Measurements from ENCODE around the gene C1orf53. TPM values are rescaled to one million over a fixed set of nuclear protein-coding genes. Genes with fewer than 3 reads are reported as not detected.

C1orf53 gene
- polyA plus RNA-seq, 4 donors: 1.8 to 3.4 (median 2.6) TPM

DNA sequence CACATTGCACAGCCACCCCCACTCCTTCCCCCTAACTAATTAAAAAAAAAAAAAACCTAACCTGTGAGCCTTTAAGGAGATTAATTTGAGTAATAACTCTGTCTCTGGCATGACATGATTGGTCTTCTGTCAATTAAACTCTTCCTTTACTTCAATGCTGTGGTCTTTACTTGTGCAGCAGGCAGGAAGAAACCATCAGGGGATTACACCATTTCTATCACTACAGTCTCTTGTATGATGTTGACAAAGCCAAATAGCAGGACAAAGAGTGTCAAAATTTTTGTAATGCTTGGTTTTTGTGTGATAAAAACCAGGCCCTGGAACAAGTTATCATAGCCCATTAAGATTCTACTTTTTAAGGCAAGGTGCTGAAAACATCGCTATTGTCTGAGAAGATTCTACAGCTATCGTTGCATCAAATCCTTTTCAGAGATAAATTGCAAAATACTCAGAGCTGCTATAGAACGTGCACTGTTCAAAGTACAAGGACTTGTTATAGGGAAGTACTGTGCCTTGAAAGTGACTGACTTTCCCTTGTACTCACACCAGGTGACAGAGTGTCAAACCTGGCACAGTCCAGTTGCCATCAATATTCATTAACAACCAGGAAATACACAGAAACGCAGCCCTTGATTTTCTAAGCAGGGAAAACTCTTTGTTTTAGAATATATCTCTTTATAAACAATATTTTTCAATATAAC, 52.4 kb downstream of the C1orf53 start:
- no peak for DNase-seq (ENCODE audit: low read depth in 4 of 4, low spot score in 3 of 4)

DNA sequence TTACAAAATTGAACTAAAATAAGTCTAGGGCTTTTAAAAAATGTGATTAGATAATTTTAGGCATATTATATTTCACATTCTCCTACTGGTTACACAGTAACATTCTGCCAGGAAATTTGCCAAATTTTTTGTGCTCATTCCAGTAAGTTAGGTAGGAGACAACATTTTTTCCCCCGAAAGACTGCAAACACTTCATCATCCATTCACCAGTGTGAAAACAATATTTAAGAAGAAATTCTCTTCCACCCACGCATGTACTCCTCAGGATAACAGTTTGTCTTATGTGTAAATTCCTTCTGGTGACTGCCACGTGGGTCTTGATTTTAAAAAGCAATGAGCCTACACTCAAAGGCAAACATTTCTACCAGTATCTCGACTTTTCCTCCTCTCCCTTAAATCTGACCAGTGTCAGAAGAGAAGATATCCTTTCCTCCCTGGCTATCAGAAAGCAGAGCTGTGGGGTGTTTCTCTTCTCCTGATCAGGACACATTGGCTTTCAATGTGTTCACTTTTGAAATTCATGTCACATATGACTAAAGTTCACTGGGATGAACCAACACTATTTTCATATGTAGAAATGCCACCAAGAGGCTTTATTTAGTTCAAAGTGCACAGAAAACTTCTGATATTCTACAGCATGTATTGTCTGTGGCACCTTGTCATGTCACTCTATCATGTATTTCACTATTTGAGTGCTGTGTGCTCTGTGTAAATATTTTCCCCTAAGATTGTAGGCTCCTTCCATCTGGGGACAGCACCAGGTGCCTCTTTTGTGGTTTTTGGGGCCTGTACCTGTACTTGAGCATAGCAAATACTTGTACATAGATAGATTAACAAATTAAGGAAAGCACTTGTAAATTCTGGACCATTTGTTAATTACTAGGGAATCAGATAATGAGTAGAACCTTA, 53.3 kb downstream of the C1orf53 start:
- no peak for DNase-seq (ENCODE audit: low read depth in 4 of 4, low spot score in 3 of 4)

Other genes starting within 250 kb of the C1orf53 start
- 10 to 100 TPM in 3 of 4 donors, 1 to 10 TPM in 1; 9.0 to 15.6 (median 12.5) TPM for gene DENND1B, start 127.2 kb upstream of the C1orf53 start, polyA plus RNA-seq (ENCODE audit: insufficient read length in 4 of 4)
- gene LHX9, start 14.7 kb downstream of the C1orf53 start, polyA plus RNA-seq (ENCODE audit: insufficient read length in 4 of 4): under 1 TPM in 2 of 4 donors, not detected in 2; 0.03 to 0.33 TPM

Data from left renal pelvis (tissue), 4 donors.